Spleen (tissue), 7 donors: ENCODE results near the gene CTDP1.

Source experiments
- CTCF ChIP-seq, 11 experiments: fragments of 200-600 bp in 7 of 11; fragments of 450-650 bp in 4 of 11; sonication (generic) in 4 of 11; IDR thresholded peaks in 8 of 11; conservative IDR thresholded peaks in 3 of 11; 1 replicate in 7 of 11; 2 replicates in 4 of 11; pipeline versions ENCODE4 v1.4.0 to v1.8.0; 2016 to 2021; ENCODE audit warnings: antibody characterized with exemption in 11 of 11, inconsistent platforms in 4 of 11, mild to moderate bottlenecking in 1 of 11
- POLR2A ChIP-seq, 3 donors: fragments of 450-650 bp; IDR thresholded peaks; one replicate each; pipeline ENCODE4 v1.5.1; 2017; ENCODE audit warnings: antibody characterized with exemption in 3 of 3, mild to moderate bottlenecking in 1 of 3
- donor health status: DM: no; HTN: no; CAD: no; lungs with moderate emphysema.
- donor health status: DM: no; HTN: no; CAD: no.
- donor health status: DM: no; HTN: no; CAD: no.

GRCh38 chr18:79790996-79791972 is 111.7 kb downstream of the CTDP1 start:
- TF ChIP-seq CTCF (IDR thresholded peaks at IDR 0.05 in 8 of 11, conservative IDR thresholded peaks at IDR 0.05 in 3 of 11) (no peak), POLR2A (IDR thresholded peaks at IDR 0.05) (no peak)
